ENCODE data around the gene AKAP9.

- TF ChIP-seq CTCF (conservative IDR thresholded peaks at IDR 0.05) = no peak
- TF ChIP-seq EZH2 (IDR thresholded peaks at IDR 0.05; ENCODE audit: low read depth) = no peak
These were observed 11.2 kb upstream of the AKAP9 start for GRCh38 chr7:91929463-91929862.

Data from PC-9 (cell line).